ENCODE results near the gene ARRDC4. TPM values are rescaled to one million over a fixed set of nuclear protein-coding genes. Genes with fewer than 3 reads are reported as not detected.

The ARRDC4 gene
- total RNA-seq, 2 experiments from 2014 or later: 0.24 to 0.29 TPM

GRCh38 chr15:97991972-97992541 is 31.6 kb downstream of the ARRDC4 start:
- H3K36me3 Mint-ChIP-seq: peaks cover 3% of the 10 kb centered on the region
- H3K27ac Mint-ChIP-seq: no peak overlapping the region
- POLR2A ChIA-PET: no interaction called here
- no peaks in the 10 kb centered on the region for H3K27me3 Mint-ChIP-seq
- intact Hi-C loops (cut with micrococcal nuclease): no loop called here
- DNase-seq: no peak
- H3K4me1 Mint-ChIP-seq (ENCODE audit: low read depth): peaks cover 10% of the 10 kb centered on the region
- H3K9me3 Mint-ChIP-seq: peaks cover 11% of the 10 kb centered on the region
- no peak overlapping the region for H3K4me3 Mint-ChIP-seq
- CTCF ChIA-PET: no interaction called here

- DNase-seq: no peak
- Mint-ChIP-seq H3K4me1 (ENCODE audit: low read depth) (peaks cover 10% of the 10 kb centered on the region), H3K9me3 (peaks cover 8% of the 10 kb centered on the region), H3K27ac (no peak overlapping the region), H3K36me3 (peaks cover 3% of the 10 kb centered on the region), H3K4me3 (no peak overlapping the region), H3K27me3 (no peaks in the 10 kb centered on the region)
- CTCF ChIA-PET: interaction anchor here (0.6 kb wide), 1 partner anchor 15 kb away, joined by 3 read pairs; no protein-coding TSS in a partner anchor
- POLR2A ChIA-PET: no interaction called here
- intact Hi-C loops (cut with micrococcal nuclease): no loop called here
Observed at GRCh38 chr15:97992823-97993222, 32.3 kb downstream of the ARRDC4 start.

- ChIA-PET CTCF (interaction anchor here (0.6 kb wide), 1 partner anchor 15 kb away, joined by 3 read pairs; no protein-coding TSS in a partner anchor), POLR2A (no interaction called here)
- Mint-ChIP-seq H3K36me3 (no peaks in the 10 kb centered on the region), H3K9me3 (peaks cover 3% of the 10 kb centered on the region), H3K27ac (no peak overlapping the region), H3K27me3 (no peaks in the 10 kb centered on the region), H3K4me3 (no peak overlapping the region), H3K4me1 (ENCODE audit: low read depth) (peaks cover 10% of the 10 kb centered on the region)
- intact Hi-C loops (cut with micrococcal nuclease): no loop called here
- no peak for DNase-seq
Observed at GRCh38 chr15:97993310-97993738, 32.8 kb downstream of the ARRDC4 start.

GRCh38 chr15:97994236-97994635 is 33.7 kb downstream of the ARRDC4 start:
- no peak overlapping the region for H3K27ac Mint-ChIP-seq
- POLR2A ChIA-PET: no interaction called here
- no peaks in the 10 kb centered on the region for H3K36me3 Mint-ChIP-seq
- no peak overlapping the region for H3K4me3 Mint-ChIP-seq
- CTCF ChIA-PET: no interaction called here
- no peaks in the 10 kb centered on the region for H3K27me3 Mint-ChIP-seq
- DNase-seq: no peak
- H3K4me1 Mint-ChIP-seq (ENCODE audit: low read depth): peaks cover 10% of the 10 kb centered on the region
- intact Hi-C loops (cut with micrococcal nuclease): no loop called here
- peaks cover 3% of the 10 kb centered on the region for H3K9me3 Mint-ChIP-seq

GRCh38 chr15:97995192-97995591 is 34.7 kb downstream of the ARRDC4 start:
- CTCF ChIA-PET: no interaction called here

GRCh38 chr15:97995881-97996603 is 35.5 kb downstream of the ARRDC4 start:
- ChIA-PET CTCF (no interaction called here), POLR2A (no interaction called here)
- no peak overlapping the region for H3K27ac Mint-ChIP-seq
- peaks cover 10% of the 10 kb centered on the region for H3K4me1 Mint-ChIP-seq (ENCODE audit: low read depth)
- no peaks in the 10 kb centered on the region for H3K9me3 Mint-ChIP-seq
- H3K4me3 Mint-ChIP-seq: no peak overlapping the region
- DNase-seq: peak; percentile 12
- H3K27me3 Mint-ChIP-seq: no peaks in the 10 kb centered on the region
- intact Hi-C loops (cut with micrococcal nuclease): no loop called here
- no peaks in the 10 kb centered on the region for H3K36me3 Mint-ChIP-seq

More at GRCh38 chr15:97995192-97995591, 34.7 kb downstream of the ARRDC4 start:
- H3K27ac Mint-ChIP-seq: no peak overlapping the region
- peaks cover 10% of the 10 kb centered on the region for H3K4me1 Mint-ChIP-seq (ENCODE audit: low read depth)
- H3K27me3 Mint-ChIP-seq: no peaks in the 10 kb centered on the region
- DNase-seq: no peak
- POLR2A ChIA-PET: no interaction called here
- peaks cover 3% of the 10 kb centered on the region for H3K9me3 Mint-ChIP-seq
- intact Hi-C loops (cut with micrococcal nuclease): no loop called here
- H3K36me3 Mint-ChIP-seq: no peaks in the 10 kb centered on the region
- H3K4me3 Mint-ChIP-seq: no peak overlapping the region

- ChIA-PET POLR2A (no interaction called here), CTCF (no interaction called here)
- H3K4me3 Mint-ChIP-seq: no peak overlapping the region
- H3K27me3 Mint-ChIP-seq: no peaks in the 10 kb centered on the region
- no peaks in the 10 kb centered on the region for H3K9me3 Mint-ChIP-seq
- peaks cover 10% of the 10 kb centered on the region for H3K4me1 Mint-ChIP-seq (ENCODE audit: low read depth)
- H3K36me3 Mint-ChIP-seq: no peaks in the 10 kb centered on the region
- intact Hi-C loops (cut with micrococcal nuclease): no loop called here
- DNase-seq: no peak
- no peak overlapping the region for H3K27ac Mint-ChIP-seq
Observed at GRCh38 chr15:97998307-97999071, 38.0 kb downstream of the ARRDC4 start.

- H3K27ac Mint-ChIP-seq: no peak overlapping the region
- intact Hi-C loops (cut with micrococcal nuclease): loop anchor here (10.0 kb wide), 1 partner anchor 86 kb away; no protein-coding TSS in a partner anchor
- POLR2A ChIA-PET: no interaction called here
- H3K27me3 Mint-ChIP-seq: no peaks in the 10 kb centered on the region
- no peak overlapping the region for H3K4me3 Mint-ChIP-seq
- H3K9me3 Mint-ChIP-seq: no peaks in the 10 kb centered on the region
- no peaks in the 10 kb centered on the region for H3K36me3 Mint-ChIP-seq
- no peak for DNase-seq
- CTCF ChIA-PET: no interaction called here
- peaks cover 8% of the 10 kb centered on the region for H3K4me1 Mint-ChIP-seq (ENCODE audit: low read depth)
Observed at GRCh38 chr15:98000249-98001203, 40.0 kb downstream of the ARRDC4 start.

- no peak for DNase-seq
- CTCF ChIA-PET: no interaction called here
Observed at GRCh38 chr15:98001663-98002194, 41.2 kb downstream of the ARRDC4 start.

GRCh38 chr15:98002419-98002818 is 41.9 kb downstream of the ARRDC4 start:
- no peak for DNase-seq
- CTCF ChIA-PET: no interaction called here
- Mint-ChIP-seq H3K27ac (no peak overlapping the region), H3K27me3 (no peaks in the 10 kb centered on the region), H3K4me3 (no peak overlapping the region), H3K9me3 (no peaks in the 10 kb centered on the region), H3K4me1 (ENCODE audit: low read depth) (no peaks in the 10 kb centered on the region), H3K36me3 (no peaks in the 10 kb centered on the region)
- intact Hi-C loops (cut with micrococcal nuclease): loop anchor here (10.0 kb wide), 1 partner anchor 88 kb away; no protein-coding TSS in a partner anchor
- POLR2A ChIA-PET: no interaction called here

More at GRCh38 chr15:98001663-98002194, 41.2 kb downstream of the ARRDC4 start:
- H3K27me3 Mint-ChIP-seq: no peaks in the 10 kb centered on the region
- intact Hi-C loops (cut with micrococcal nuclease): loop anchor here (10.0 kb wide), 1 partner anchor 87 kb away; no protein-coding TSS in a partner anchor
- no peak overlapping the region for H3K4me3 Mint-ChIP-seq
- no peaks in the 10 kb centered on the region for H3K4me1 Mint-ChIP-seq (ENCODE audit: low read depth)
- H3K27ac Mint-ChIP-seq: no peak overlapping the region
- H3K36me3 Mint-ChIP-seq: no peaks in the 10 kb centered on the region
- H3K9me3 Mint-ChIP-seq: no peaks in the 10 kb centered on the region
- POLR2A ChIA-PET: no interaction called here

- POLR2A ChIA-PET: no interaction called here
- intact Hi-C loops (cut with micrococcal nuclease): loop anchor here (10.0 kb wide), 1 partner anchor 88 kb away; no protein-coding TSS in a partner anchor
- H3K36me3 Mint-ChIP-seq: no peaks in the 10 kb centered on the region
- no peak overlapping the region for H3K4me3 Mint-ChIP-seq
- no peak for DNase-seq
- no peak overlapping the region for H3K27ac Mint-ChIP-seq
- no peaks in the 10 kb centered on the region for H3K9me3 Mint-ChIP-seq
- no peaks in the 10 kb centered on the region for H3K4me1 Mint-ChIP-seq (ENCODE audit: low read depth)
- CTCF ChIA-PET: no interaction called here
- no peaks in the 10 kb centered on the region for H3K27me3 Mint-ChIP-seq
Observed at GRCh38 chr15:98002866-98003265, 42.4 kb downstream of the ARRDC4 start.
